Measurements from ENCODE around the gene MX2.

MX2 gene

DNA sequence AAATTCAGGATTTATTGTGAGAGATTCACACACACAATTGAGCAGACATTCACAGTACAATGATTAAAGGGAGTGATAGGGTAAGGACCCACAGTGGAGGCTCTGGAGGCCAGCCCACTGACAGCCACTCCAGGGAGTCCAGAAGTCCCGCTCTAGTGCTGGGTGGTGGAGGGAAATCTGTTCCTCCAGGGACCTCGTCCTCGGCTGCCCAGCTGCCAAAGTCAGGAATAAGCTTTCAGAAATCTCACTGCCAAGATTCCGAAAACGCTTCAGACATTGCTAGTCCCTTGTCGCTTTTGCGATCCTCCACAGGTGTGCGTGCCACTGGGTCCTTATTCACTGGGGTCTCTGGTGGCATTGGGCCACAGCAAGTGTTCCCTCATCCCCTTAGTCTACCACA is 66.5 kb downstream of the MX2 start:
- Histone ChIP-seq H3K9me3 (no peaks in the 10 kb centered on the region; the same call in 1 of the 2 replicates), H3K36me3 (replicated peaks) (no peaks in the 10 kb centered on the region), H3K4me3 (no peak overlapping the region), H3K27me3 (ENCODE audit: low read depth) (no peaks in the 10 kb centered on the region), H3K4me1 (no peaks in the 10 kb centered on the region)
- DNase-seq (ENCODE audit: low spot score in 2 of 2), result no peak
- in situ Hi-C loops (cut with MboI; ENCODE audit: low sequenced_read_pairs), result no loop called here

DNA sequence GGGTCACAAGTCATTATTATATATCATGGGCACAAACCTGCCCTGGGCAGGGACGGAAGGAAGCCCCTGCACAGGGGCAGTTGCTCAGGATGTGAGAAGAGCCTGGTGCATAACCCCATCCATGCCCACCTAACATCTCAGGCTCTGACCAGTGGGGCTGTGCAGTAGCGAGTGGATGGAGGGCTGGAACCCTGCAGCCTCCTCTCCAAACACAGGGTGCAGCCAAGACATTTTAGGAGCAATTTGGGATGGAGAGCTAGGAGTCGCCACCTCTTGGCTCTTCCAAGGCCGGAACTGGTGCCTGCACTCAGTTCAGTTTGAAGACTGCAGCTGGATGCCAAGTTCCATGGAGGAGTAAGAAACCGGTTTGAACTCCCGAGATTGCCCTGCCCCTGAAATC is 67.0 kb downstream of the MX2 start:
- no peaks in the 10 kb centered on the region for H3K4me1 ChIP-seq
- H3K27me3 ChIP-seq (ENCODE audit: low read depth), result no peaks in the 10 kb centered on the region
- H3K36me3 ChIP-seq (replicated peaks), result no peaks in the 10 kb centered on the region
- H3K4me3 ChIP-seq, result no peak overlapping the region
- in situ Hi-C loops (cut with MboI; ENCODE audit: low sequenced_read_pairs), result no loop called here
- no peak for DNase-seq (ENCODE audit: low spot score in 2 of 2)
- H3K9me3 ChIP-seq, result no peaks in the 10 kb centered on the region; the same call in 1 of the 2 replicates

- H3K9me3 ChIP-seq, result no peaks in the 10 kb centered on the region
- DNase-seq (ENCODE audit: low spot score in 2 of 2), result no peak
- no peaks in the 10 kb centered on the region for H3K27me3 ChIP-seq (ENCODE audit: low read depth)
- H3K4me1 ChIP-seq, result no peaks in the 10 kb centered on the region
- no peaks in the 10 kb centered on the region for H3K36me3 ChIP-seq (replicated peaks)
- H3K4me3 ChIP-seq, result no peak overlapping the region
- in situ Hi-C loops (cut with MboI; ENCODE audit: low sequenced_read_pairs), result no loop called here
Measured at GRCh38 chr21:41429305-41429704, 67.5 kb downstream of the MX2 start.

- Histone ChIP-seq H3K27me3 (ENCODE audit: low read depth) (no peaks in the 10 kb centered on the region), H3K4me1 (no peaks in the 10 kb centered on the region), H3K4me3 (no peak overlapping the region), H3K9me3 (peaks cover 2% of the 10 kb centered on the region; the same call in 1 of the 2 replicates), H3K36me3 (replicated peaks) (no peaks in the 10 kb centered on the region)
- DNase-seq (ENCODE audit: low spot score in 2 of 2), result no peak
- in situ Hi-C loops (cut with MboI; ENCODE audit: low sequenced_read_pairs), result no loop called here
Measured at GRCh38 chr21:41429925-41430491, 68.2 kb downstream of the MX2 start.

DNA sequence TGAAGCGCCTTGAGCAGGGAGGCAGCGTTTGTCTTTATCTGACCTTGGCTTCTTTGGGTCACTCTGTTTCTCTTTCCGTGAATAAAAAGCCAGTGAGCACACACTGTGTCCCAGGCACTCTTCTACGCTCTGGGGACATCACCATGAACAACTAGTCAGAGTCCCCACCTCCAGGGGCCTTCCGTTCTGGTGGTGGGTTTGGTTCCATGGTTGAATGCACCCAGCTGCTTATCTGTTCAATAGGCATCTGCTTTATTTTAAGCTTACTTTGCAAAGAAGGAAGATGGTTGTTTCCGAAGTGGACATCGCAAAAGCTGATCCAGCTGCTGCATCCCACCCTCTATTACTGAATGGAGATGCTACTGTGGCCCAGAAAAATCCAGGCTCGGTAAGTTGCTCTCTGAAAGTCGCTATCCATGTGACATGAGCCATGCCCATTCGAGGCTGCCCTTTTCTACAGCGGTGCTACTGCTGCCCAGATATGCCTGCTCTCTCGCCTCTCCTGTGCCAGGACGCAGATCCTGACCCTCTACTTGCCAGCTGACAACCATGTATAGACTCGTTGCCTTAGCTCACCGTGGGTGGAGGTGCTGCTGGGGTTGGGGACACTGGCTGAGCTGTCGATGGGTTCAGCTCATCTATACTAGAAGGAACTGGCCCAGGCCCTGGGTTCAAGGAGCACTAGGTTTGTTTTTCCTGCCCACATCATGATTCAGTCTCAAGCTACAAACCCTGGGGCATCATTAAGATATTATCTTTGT is 70.1 kb downstream of the MX2 start:
- Histone ChIP-seq H3K27me3 (ENCODE audit: low read depth) (no peaks in the 10 kb centered on the region), H3K36me3 (replicated peaks) (no peaks in the 10 kb centered on the region), H3K9me3 (peaks cover 3% of the 10 kb centered on the region; the same call in 1 of the 2 replicates), H3K4me1 (no peaks in the 10 kb centered on the region), H3K4me3 (no peak overlapping the region)
- DNase-seq (ENCODE audit: low spot score in 2 of 2), result no peak
- in situ Hi-C loops (cut with MboI; ENCODE audit: low sequenced_read_pairs), result no loop called here

DNA sequence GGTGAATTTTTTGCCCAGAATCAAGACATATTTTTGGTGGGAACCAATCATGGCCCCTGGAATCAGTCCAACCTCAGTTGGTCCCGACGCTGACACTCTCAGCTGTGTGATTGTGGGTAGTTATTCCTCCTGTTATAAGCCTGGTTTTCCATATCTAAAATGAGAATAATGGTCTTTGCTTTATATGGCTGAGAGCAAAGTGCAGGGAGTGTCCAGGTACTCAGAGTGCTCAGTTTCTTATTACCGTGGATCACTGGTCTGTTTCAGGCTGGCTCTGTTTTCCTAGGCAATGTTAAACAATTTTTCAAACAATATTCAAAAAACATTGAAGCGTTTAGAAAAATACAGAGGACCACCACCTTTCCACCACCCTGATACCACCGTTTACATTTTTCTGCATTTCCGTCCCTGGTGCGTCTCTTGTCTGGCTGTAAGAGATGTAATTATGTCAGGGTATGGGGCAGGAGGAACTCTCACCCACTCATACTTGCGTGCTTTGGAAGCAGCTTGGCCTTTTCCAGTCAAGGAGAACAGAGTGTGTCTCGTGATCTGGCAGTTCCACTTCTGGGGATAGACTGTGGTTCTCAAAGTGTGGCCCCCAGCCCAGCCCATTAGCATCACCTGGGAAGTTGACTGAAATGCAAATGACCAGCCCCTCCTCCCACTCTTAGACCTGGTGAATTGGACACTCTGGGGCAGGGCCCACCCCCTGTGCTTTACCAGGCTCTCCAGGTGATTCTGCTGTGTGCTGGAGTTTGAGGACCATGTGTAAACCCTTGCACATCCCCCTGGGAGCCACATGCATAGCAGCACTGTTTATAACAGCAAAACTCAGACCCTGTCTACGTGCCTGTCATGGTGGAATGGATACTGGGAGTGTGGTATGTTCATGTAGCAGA is 71.0 kb downstream of the MX2 start:
- Histone ChIP-seq H3K36me3 (replicated peaks) (no peaks in the 10 kb centered on the region), H3K4me3 (no peak overlapping the region), H3K4me1 (no peaks in the 10 kb centered on the region), H3K27me3 (ENCODE audit: low read depth) (no peaks in the 10 kb centered on the region), H3K9me3 (peaks cover 3% of the 10 kb centered on the region; the same call in 1 of the 2 replicates)
- in situ Hi-C loops (cut with MboI; ENCODE audit: low sequenced_read_pairs), result no loop called here
- no peak for DNase-seq (ENCODE audit: low spot score in 2 of 2)

DNA sequence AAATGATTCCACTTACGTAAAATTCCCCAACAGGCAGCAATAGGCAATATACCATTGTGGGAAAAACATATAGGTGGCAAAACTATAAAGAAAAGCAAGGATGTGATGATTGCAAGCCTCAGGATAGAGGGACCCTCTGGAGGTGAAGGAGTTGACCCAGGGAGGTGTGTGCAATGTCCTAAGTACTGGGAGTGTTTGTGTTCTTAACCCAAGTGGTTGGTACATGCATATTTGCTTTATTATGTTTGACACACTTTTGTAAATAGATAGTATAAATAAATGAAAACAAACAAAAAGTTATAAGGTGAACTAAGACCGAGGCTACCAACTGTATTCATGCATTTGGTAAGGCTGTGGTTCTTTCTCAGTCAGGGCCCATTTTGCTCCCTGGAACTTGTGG is 71.7 kb downstream of the MX2 start:
- Histone ChIP-seq H3K36me3 (replicated peaks) (no peaks in the 10 kb centered on the region), H3K27me3 (ENCODE audit: low read depth) (no peaks in the 10 kb centered on the region), H3K4me3 (no peak overlapping the region), H3K9me3 (peaks cover 3% of the 10 kb centered on the region; the same call in 1 of the 2 replicates), H3K4me1 (no peaks in the 10 kb centered on the region)
- no peak for DNase-seq (ENCODE audit: low spot score in 2 of 2)
- in situ Hi-C loops (cut with MboI; ENCODE audit: low sequenced_read_pairs), result no loop called here

GRCh38 chr21:41435706-41436105 is 73.9 kb downstream of the MX2 start:
- Histone ChIP-seq H3K4me3 (no peak overlapping the region), H3K4me1 (no peaks in the 10 kb centered on the region), H3K9me3 (peaks cover 3% of the 10 kb centered on the region), H3K36me3 (replicated peaks) (no peaks in the 10 kb centered on the region), H3K27me3 (ENCODE audit: low read depth) (no peaks in the 10 kb centered on the region)
- DNase-seq (ENCODE audit: low spot score in 2 of 2), result no peak
- in situ Hi-C loops (cut with MboI; ENCODE audit: low sequenced_read_pairs), result no loop called here

- DNase-seq (ENCODE audit: low spot score in 2 of 2), result no peak
- in situ Hi-C loops (cut with MboI; ENCODE audit: low sequenced_read_pairs), result no loop called here
- Histone ChIP-seq H3K36me3 (replicated peaks) (no peaks in the 10 kb centered on the region), H3K27me3 (ENCODE audit: low read depth) (no peaks in the 10 kb centered on the region), H3K4me3 (no peak overlapping the region), H3K9me3 (peaks cover 3% of the 10 kb centered on the region), H3K4me1 (no peaks in the 10 kb centered on the region)
Measured at GRCh38 chr21:41437729-41438128, 75.9 kb downstream of the MX2 start.

DNA sequence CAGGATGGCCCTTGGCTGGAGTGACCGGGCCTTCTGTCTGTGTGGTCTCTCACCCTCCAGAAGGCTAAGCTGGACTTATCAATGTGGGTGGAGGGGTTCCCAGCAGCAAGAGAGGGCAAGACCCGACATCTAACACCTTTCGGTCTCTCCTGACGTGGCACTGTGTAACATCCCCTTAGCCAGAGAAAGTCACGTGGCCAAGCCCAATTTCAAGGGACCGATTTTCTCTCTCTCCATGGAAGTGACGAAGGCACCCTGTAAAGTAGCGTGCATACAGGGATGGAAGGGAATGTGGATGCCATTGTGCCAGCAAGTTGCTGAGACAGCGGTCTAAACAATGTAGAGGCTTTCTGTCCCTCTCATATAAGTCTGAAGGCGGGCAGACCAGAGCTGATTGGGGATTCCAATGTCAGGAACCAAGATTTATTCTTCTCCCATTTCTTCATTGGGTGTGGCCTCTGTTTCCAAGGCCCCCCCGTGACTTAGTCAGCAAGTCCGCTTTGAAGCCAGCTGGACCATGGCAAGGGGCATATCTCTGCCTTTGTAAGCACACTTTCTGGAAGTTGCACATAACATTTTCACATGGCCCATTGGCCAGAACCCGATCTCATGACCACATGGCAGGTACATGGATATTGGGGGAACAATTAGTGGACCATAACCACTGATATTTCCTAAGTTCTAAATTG is 76.7 kb downstream of the MX2 start:
- H3K4me3 ChIP-seq, result no peak overlapping the region
- H3K9me3 ChIP-seq, result peaks cover 3% of the 10 kb centered on the region
- H3K4me1 ChIP-seq, result no peaks in the 10 kb centered on the region
- DNase-seq (ENCODE audit: low spot score in 2 of 2), result no peak
- H3K27me3 ChIP-seq (ENCODE audit: low read depth), result no peaks in the 10 kb centered on the region
- no peaks in the 10 kb centered on the region for H3K36me3 ChIP-seq (replicated peaks)
- in situ Hi-C loops (cut with MboI; ENCODE audit: low sequenced_read_pairs), result no loop called here

- no peaks in the 10 kb centered on the region for H3K36me3 ChIP-seq (replicated peaks)
- H3K9me3 ChIP-seq, result peaks cover 3% of the 10 kb centered on the region
- no peaks in the 10 kb centered on the region for H3K27me3 ChIP-seq (ENCODE audit: low read depth)
- in situ Hi-C loops (cut with MboI; ENCODE audit: low sequenced_read_pairs), result no loop called here
- no peaks in the 10 kb centered on the region for H3K4me1 ChIP-seq
- DNase-seq (ENCODE audit: low spot score in 2 of 2), result no peak
- H3K4me3 ChIP-seq, result no peak overlapping the region
Measured at GRCh38 chr21:41439248-41439647, 77.4 kb downstream of the MX2 start.

DNA sequence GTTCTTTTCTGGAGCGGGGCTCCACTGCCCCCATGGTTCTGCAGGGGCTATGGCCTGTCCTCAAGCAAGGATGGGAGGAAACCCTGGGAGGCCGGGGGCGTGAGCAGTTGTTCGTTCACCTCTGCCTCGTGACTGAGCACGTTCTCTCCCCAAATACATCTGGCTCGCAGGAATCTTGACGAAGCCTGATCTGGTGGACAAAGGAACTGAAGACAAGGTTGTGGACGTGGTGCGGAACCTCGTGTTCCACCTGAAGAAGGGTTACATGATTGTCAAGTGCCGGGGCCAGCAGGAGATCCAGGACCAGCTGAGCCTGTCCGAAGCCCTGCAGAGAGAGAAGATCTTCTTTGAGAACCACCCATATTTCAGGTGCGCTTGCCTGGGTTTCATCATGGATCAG is 79.7 kb downstream of the MX2 start:
- no peaks in the 10 kb centered on the region for H3K4me1 ChIP-seq
- in situ Hi-C loops (cut with MboI; ENCODE audit: low sequenced_read_pairs), result no loop called here
- no peaks in the 10 kb centered on the region for H3K36me3 ChIP-seq (replicated peaks)
- no peak overlapping the region for H3K4me3 ChIP-seq
- no peaks in the 10 kb centered on the region; the same call in 1 of the 2 replicates for H3K9me3 ChIP-seq
- no peaks in the 10 kb centered on the region for H3K27me3 ChIP-seq (ENCODE audit: low read depth)
- DNase-seq (ENCODE audit: low spot score in 2 of 2), result no peak

- no peaks in the 10 kb centered on the region for H3K36me3 ChIP-seq (replicated peaks)
- H3K27me3 ChIP-seq (ENCODE audit: low read depth), result no peaks in the 10 kb centered on the region
- no peak for DNase-seq (ENCODE audit: low spot score in 2 of 2)
- H3K9me3 ChIP-seq, result no peaks in the 10 kb centered on the region; the same call in 1 of the 2 replicates
- H3K4me3 ChIP-seq, result no peak overlapping the region
- H3K4me1 ChIP-seq, result no peaks in the 10 kb centered on the region
- in situ Hi-C loops (cut with MboI; ENCODE audit: low sequenced_read_pairs), result no loop called here
Measured at GRCh38 chr21:41442481-41443186, 80.8 kb downstream of the MX2 start.

All from HAP-1 (cell line).